ENCODE data around the gene SEMA5A.

DNA sequence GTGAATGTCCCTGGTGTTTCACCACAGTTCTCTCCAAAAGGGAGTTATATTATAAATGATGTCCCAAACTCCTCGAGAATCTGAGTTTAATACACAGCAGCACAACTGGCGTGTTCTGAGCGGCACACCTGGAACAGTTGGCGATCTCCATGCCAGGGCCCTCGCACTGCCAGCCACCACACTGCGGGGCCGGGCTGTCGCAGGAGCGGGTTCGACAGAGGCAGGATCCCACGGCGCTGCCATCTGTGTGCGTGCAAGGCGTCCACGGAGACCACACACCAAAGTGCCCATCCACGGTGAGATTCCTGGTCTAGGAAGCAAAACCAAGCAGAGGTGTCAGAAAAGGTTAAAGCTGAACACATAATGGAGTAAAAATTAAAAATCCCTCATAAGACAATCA lies 423.3 kb downstream of the SEMA5A start:
- TF ChIP-seq, protein P1, sequence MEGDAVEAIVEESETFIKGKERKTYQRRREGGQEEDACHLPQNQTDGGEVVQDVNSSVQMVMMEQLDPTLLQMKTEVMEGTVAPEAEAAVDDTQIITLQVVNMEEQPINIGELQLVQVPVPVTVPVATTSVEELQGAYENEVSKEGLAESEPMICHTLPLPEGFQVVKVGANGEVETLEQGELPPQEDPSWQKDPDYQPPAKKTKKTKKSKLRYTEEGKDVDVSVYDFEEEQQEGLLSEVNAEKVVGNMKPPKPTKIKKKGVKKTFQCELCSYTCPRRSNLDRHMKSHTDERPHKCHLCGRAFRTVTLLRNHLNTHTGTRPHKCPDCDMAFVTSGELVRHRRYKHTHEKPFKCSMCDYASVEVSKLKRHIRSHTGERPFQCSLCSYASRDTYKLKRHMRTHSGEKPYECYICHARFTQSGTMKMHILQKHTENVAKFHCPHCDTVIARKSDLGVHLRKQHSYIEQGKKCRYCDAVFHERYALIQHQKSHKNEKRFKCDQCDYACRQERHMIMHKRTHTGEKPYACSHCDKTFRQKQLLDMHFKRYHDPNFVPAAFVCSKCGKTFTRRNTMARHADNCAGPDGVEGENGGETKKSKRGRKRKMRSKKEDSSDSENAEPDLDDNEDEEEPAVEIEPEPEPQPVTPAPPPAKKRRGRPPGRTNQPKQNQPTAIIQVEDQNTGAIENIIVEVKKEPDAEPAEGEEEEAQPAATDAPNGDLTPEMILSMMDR (IDR thresholded peaks at IDR 0.05) = no peak
- no peak for TF ChIP-seq EZH2 (IDR thresholded peaks at IDR 0.05)
- no peak for TF ChIP-seq EZH2phosphoT487 (IDR thresholded peaks at IDR 0.05)
